HEK293 (cell line): ENCODE data around the gene POR.

Experiments
- HOXD13 ChIP-seq: sonication (generic); formaldehyde crosslinking; IDR thresholded peaks from 2 replicates; pipeline ENCODE4 v1.8.0; 2022; ENCODE audit warnings: missing genetic modification reagents, borderline replicate concordance
- MEIS1 ChIP-seq: sonication (generic); formaldehyde crosslinking; IDR thresholded peaks from 2 replicates; pipeline ENCODE4 v1.8.1; 2022; ENCODE audit warnings: missing genetic modification reagents, mild to moderate bottlenecking, borderline replicate concordance
- SP2 ChIP-seq: fragments of 450-650 bp; formaldehyde crosslinking; IDR thresholded peaks from 2 replicates; pipeline ENCODE4 v1.5.1; 2016; ENCODE audit warnings: missing biosample characterization, missing genetic modification characterization
- YY2 ChIP-seq: fragments of 450-650 bp; formaldehyde crosslinking; IDR thresholded peaks from 2 replicates; pipeline ENCODE4 v1.5.1; 2016; ENCODE audit warnings: missing biosample characterization, missing genetic modification characterization
- ZBTB48 ChIP-seq: fragments of 450-650 bp; formaldehyde crosslinking; IDR thresholded peaks from 2 replicates; pipeline ENCODE4 v1.5.1; 2016; ENCODE audit warnings: missing biosample characterization, missing genetic modification characterization
- ZBTB8A ChIP-seq: fragments of 450-650 bp; formaldehyde crosslinking; IDR thresholded peaks from 2 replicates; pipeline ENCODE4 v1.5.1; 2016; ENCODE audit warnings: missing biosample characterization, missing genetic modification characterization
- ZIC2 ChIP-seq: fragments of 450-650 bp; formaldehyde crosslinking; IDR thresholded peaks from 2 replicates; pipeline ENCODE4 v1.5.1; 2016; ENCODE audit warnings: missing biosample characterization, missing genetic modification characterization
- ZNF274 ChIP-seq, 2 experiments: fragments of 200-500 bp in 1 of 2; fragments of 450-650 bp in 1 of 2; sonication (Bioruptor generic) in 1 of 2; formaldehyde crosslinking in 1 of 2; IDR thresholded peaks; 2 replicates each; pipeline versions ENCODE4 v1.5.1 to v1.6.1; 2014 to 2016; ENCODE audit warnings: borderline replicate concordance in 1 of 2, inconsistent platforms in 1 of 2, low read length in 1 of 2, missing biosample characterization in 1 of 2, missing genetic modification characterization in 1 of 2
- ZNF354C ChIP-seq: fragments of 450-650 bp; formaldehyde crosslinking; IDR thresholded peaks from 2 replicates; pipeline ENCODE4 v1.5.1; 2016; ENCODE audit warnings: missing biosample characterization, missing genetic modification characterization, low read depth, borderline replicate concordance
- ZNF366 ChIP-seq: fragments of 450-650 bp; formaldehyde crosslinking; conservative IDR thresholded peaks from 2 replicates; pipeline ENCODE4 v1.5.1; 2016; ENCODE audit warnings: missing biosample characterization, missing genetic modification characterization
- ZNF391 ChIP-seq: fragments of 450-650 bp; formaldehyde crosslinking; IDR thresholded peaks from 2 replicates; pipeline ENCODE4 v1.5.1; 2016; ENCODE audit warnings: low read depth, missing biosample characterization, missing genetic modification characterization, borderline replicate concordance
- ZNF404 ChIP-seq: fragments of 450-650 bp; formaldehyde crosslinking; IDR thresholded peaks from 2 replicates; pipeline ENCODE4 v1.5.1; 2017; ENCODE audit warnings: missing biosample characterization, missing genetic modification characterization
- ZNF433 ChIP-seq: fragments of 450-650 bp; formaldehyde crosslinking; IDR thresholded peaks from 2 replicates; pipeline ENCODE4 v1.5.1; 2016; ENCODE audit warnings: missing biosample characterization, missing genetic modification characterization, low read depth
- ZNF501 ChIP-seq: fragments of 450-650 bp; formaldehyde crosslinking; IDR thresholded peaks from 2 replicates; pipeline ENCODE4 v1.5.1; 2016; ENCODE audit warnings: missing biosample characterization, missing genetic modification characterization
- ZNF510 ChIP-seq: fragments of 450-650 bp; formaldehyde crosslinking; IDR thresholded peaks from 2 replicates; pipeline ENCODE4 v1.5.1; 2018; ENCODE audit warnings: mild to moderate bottlenecking, missing genetic modification characterization, missing biosample characterization; ENCODE audit not compliant: insufficient replicate concordance
- ZNF596 ChIP-seq: fragments of 450-650 bp; IDR thresholded peaks from 2 replicates; pipeline ENCODE4 v1.5.0; 2018; ENCODE audit warnings: missing biosample characterization, mild to moderate bottlenecking, missing genetic modification characterization, moderate library complexity
- ZNF701 ChIP-seq: fragments of 450-650 bp; formaldehyde crosslinking; IDR thresholded peaks from 2 replicates; pipeline ENCODE4 v1.5.1; 2016; ENCODE audit warnings: missing biosample characterization, missing genetic modification characterization
- ZNF843 ChIP-seq: fragments of 450-650 bp; formaldehyde crosslinking; IDR thresholded peaks from 2 replicates; pipeline ENCODE4 v1.5.1; 2016; ENCODE audit warnings: missing biosample characterization, missing genetic modification characterization
- TF ChIP-seq, protein P1 (sequence below): fragments of 450-650 bp; formaldehyde crosslinking; IDR thresholded peaks from 2 replicates; pipeline ENCODE4 v1.5.1; 2016; ENCODE audit warnings: missing biosample characterization, missing genetic modification characterization
- TF ChIP-seq, protein P2 (sequence below): fragments of 450-650 bp; formaldehyde crosslinking; IDR thresholded peaks from 2 replicates; pipeline ENCODE4; 2016; ENCODE audit warnings: missing biosample characterization, missing genetic modification characterization
- TF ChIP-seq, protein P3 (sequence below): fragments of 450-650 bp; formaldehyde crosslinking; IDR thresholded peaks from 2 replicates; pipeline ENCODE4 v1.5.1; 2016; ENCODE audit warnings: missing biosample characterization, missing genetic modification characterization
- TF ChIP-seq, protein P4 (sequence below): fragments of 450-650 bp; formaldehyde crosslinking; IDR thresholded peaks from 2 replicates; pipeline ENCODE4 v1.5.1; 2016; ENCODE audit warnings: missing biosample characterization, missing genetic modification characterization
- TF ChIP-seq, protein P5 (sequence below): fragments of 450-650 bp; formaldehyde crosslinking; IDR thresholded peaks from 2 replicates; pipeline ENCODE4 v1.5.1; 2017; ENCODE audit warnings: missing biosample characterization, missing genetic modification characterization
- TF ChIP-seq, protein P6 (sequence below): fragments of 450-650 bp; formaldehyde crosslinking; IDR thresholded peaks from 2 replicates; pipeline ENCODE4 v1.5.1; 2016; ENCODE audit warnings: missing biosample characterization, missing genetic modification characterization
- TF ChIP-seq, protein P7 (sequence below): fragments of 450-650 bp; formaldehyde crosslinking; IDR thresholded peaks from 2 replicates; pipeline ENCODE4 v1.5.1; 2016; ENCODE audit warnings: missing biosample characterization, missing genetic modification characterization

Gene POR

DNA sequence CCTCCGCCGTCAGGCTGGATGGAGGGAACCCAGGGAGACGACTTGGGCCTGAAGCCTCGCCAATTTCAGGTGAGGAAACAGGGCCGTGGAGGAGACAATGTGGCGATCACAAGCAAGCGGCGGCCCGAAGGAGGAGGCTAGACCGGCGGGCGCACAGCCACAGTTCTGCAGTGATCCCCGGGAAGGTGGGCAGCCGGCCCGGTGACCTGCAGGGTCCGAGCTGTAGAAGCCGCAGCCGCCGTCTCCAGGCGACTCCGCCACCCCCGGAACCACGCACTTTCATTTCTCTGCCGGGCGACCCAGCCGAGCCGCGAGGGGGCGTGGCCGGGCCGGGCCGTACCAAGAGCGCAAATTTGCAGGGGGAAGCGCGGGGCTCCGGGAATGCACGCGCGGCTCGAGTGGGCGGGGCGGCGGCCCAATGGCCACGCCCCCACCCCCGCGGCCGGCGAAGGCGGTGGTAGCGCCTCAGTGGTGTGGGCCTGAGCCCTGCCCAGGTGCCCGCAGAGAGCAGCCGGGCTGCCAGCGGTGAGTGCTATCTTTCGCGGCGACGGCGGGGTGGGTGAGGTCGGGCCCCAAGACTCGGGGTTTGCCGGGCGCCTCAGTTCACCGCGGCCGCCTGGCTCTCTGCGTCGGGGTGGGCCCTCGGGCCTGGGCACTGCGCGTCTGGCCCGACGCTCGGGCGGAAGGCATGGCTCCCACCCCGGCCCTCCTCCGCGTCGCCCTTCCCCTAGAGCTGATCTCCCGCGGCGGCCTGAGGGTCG lies at the start of gene POR (continued):
- TF ChIP-seq, protein P1, sequence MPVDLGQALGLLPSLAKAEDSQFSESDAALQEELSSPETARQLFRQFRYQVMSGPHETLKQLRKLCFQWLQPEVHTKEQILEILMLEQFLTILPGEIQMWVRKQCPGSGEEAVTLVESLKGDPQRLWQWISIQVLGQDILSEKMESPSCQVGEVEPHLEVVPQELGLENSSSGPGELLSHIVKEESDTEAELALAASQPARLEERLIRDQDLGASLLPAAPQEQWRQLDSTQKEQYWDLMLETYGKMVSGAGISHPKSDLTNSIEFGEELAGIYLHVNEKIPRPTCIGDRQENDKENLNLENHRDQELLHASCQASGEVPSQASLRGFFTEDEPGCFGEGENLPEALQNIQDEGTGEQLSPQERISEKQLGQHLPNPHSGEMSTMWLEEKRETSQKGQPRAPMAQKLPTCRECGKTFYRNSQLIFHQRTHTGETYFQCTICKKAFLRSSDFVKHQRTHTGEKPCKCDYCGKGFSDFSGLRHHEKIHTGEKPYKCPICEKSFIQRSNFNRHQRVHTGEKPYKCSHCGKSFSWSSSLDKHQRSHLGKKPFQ (tag by site-specific recombination) = no peak
- TF ChIP-seq, protein P2, sequence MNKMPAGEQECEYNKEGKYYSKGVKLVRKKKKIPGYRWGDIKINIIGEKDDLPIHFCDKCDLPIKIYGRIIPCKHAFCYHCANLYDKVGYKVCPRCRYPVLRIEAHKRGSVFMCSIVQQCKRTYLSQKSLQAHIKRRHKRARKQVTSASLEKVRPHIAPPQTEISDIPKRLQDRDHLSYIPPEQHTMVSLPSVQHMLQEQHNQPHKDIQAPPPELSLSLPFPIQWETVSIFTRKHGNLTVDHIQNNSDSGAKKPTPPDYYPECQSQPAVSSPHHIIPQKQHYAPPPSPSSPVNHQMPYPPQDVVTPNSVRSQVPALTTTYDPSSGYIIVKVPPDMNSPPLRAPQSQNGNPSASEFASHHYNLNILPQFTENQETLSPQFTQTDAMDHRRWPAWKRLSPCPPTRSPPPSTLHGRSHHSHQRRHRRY (tag by site-specific recombination) = no peak
- TF ChIP-seq ZNF391 (tag by site-specific recombination) (peak; percentile 39; the same call in 1 of the 2 replicates), ZIC2 (tag by site-specific recombination) (peak; percentile 26; the same call in 1 of the 2 replicates), ZNF843 (peak; percentile 25; the same call in 1 of the 2 replicates), ZNF433 (tag by site-specific recombination) (no peak), ZNF366 (tag by site-specific recombination) (peak; percentile 81), YY2 (tag by site-specific recombination) (peak; percentile 50), ZBTB8A (tag by site-specific recombination) (peak; percentile 74), ZNF274 (IDR thresholded peaks at IDR 0.05; ENCODE audit: low read length) (no peak), ZNF274 (tag by site-specific recombination; IDR thresholded peaks at IDR 0.05; ENCODE audit: borderline replicate concordance) (no peak), HOXD13 (peak; percentile 74; the same call in 1 of the 2 replicates), ZNF510 (tag by site-specific recombination) (no peak), SP2 (0 out of 2 replicates have a peak, but pooled peaks have one; percentile 20), ZNF501 (peak; percentile 79), ZBTB48 (tag by site-specific recombination) (peak; percentile 66; the same call in 1 of the 2 replicates), ZNF354C (tag by site-specific recombination) (no peak), ZNF596 (tag by site-specific recombination) (peak; percentile 42; the same call in 1 of the 2 replicates), ZNF701 (tag by site-specific recombination) (no peak), MEIS1 (CRISPR knock-in tag) (no peak), ZNF404 (no peak)
- TF ChIP-seq, protein P3, sequence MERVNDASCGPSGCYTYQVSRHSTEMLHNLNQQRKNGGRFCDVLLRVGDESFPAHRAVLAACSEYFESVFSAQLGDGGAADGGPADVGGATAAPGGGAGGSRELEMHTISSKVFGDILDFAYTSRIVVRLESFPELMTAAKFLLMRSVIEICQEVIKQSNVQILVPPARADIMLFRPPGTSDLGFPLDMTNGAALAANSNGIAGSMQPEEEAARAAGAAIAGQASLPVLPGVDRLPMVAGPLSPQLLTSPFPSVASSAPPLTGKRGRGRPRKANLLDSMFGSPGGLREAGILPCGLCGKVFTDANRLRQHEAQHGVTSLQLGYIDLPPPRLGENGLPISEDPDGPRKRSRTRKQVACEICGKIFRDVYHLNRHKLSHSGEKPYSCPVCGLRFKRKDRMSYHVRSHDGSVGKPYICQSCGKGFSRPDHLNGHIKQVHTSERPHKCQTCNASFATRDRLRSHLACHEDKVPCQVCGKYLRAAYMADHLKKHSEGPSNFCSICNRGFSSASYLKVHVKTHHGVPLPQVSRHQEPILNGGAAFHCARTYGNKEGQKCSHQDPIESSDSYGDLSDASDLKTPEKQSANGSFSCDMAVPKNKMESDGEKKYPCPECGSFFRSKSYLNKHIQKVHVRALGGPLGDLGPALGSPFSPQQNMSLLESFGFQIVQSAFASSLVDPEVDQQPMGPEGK (tag by site-specific recombination) = peak; percentile 48; the same call in 1 of the 2 replicates
- TF ChIP-seq, protein P4, sequence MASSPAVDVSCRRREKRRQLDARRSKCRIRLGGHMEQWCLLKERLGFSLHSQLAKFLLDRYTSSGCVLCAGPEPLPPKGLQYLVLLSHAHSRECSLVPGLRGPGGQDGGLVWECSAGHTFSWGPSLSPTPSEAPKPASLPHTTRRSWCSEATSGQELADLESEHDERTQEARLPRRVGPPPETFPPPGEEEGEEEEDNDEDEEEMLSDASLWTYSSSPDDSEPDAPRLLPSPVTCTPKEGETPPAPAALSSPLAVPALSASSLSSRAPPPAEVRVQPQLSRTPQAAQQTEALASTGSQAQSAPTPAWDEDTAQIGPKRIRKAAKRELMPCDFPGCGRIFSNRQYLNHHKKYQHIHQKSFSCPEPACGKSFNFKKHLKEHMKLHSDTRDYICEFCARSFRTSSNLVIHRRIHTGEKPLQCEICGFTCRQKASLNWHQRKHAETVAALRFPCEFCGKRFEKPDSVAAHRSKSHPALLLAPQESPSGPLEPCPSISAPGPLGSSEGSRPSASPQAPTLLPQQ (tag by site-specific recombination) = peak; percentile 85
- TF ChIP-seq, protein P5, sequence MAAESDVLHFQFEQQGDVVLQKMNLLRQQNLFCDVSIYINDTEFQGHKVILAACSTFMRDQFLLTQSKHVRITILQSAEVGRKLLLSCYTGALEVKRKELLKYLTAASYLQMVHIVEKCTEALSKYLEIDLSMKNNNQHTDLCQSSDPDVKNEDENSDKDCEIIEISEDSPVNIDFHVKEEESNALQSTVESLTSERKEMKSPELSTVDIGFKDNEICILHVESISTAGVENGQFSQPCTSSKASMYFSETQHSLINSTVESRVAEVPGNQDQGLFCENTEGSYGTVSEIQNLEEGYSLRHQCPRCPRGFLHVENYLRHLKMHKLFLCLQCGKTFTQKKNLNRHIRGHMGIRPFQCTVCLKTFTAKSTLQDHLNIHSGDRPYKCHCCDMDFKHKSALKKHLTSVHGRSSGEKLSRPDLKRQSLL = peak; percentile 61; the same call in 1 of the 2 replicates
- TF ChIP-seq, protein P6, sequence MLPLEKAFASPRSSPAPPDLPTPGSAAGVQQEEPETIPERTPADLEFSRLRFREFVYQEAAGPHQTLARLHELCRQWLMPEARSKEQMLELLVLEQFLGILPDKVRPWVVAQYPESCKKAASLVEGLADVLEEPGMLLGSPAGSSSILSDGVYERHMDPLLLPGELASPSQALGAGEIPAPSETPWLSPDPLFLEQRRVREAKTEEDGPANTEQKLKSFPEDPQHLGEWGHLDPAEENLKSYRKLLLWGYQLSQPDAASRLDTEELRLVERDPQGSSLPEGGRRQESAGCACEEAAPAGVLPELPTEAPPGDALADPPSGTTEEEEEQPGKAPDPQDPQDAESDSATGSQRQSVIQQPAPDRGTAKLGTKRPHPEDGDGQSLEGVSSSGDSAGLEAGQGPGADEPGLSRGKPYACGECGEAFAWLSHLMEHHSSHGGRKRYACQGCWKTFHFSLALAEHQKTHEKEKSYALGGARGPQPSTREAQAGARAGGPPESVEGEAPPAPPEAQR (tag by site-specific recombination) = no peak
- TF ChIP-seq, protein P7, sequence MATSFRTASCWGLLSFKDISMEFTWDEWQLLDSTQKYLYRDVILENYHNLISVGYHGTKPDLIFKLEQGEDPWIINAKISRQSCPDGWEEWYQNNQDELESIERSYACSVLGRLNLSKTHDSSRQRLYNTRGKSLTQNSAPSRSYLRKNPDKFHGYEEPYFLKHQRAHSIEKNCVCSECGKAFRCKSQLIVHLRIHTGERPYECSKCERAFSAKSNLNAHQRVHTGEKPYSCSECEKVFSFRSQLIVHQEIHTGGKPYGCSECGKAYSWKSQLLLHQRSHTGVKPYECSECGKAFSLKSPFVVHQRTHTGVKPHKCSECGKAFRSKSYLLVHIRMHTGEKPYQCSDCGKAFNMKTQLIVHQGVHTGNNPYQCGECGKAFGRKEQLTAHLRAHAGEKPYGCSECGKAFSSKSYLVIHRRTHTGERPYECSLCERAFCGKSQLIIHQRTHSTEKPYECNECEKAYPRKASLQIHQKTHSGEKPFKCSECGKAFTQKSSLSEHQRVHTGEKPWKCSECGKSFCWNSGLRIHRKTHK (tag by site-specific recombination) = no peak
